Keratinocyte (primary cell): ENCODE results near the gene ANKRD37. TPM values are rescaled to one million over a fixed set of nuclear protein-coding genes. Genes with fewer than 3 reads are reported as not detected.

Source experiments
- DNase-seq: peaks from one replicate; pipeline ENCODE4 v3.0.0-alpha.2; 2011; ENCODE audit warnings: low read depth, missing footprints, low spot score
- FAIRE-seq: peaks from 2 replicates; lab custom pipeline; 2011; peaks lifted over from hg19 to GRCh38; lab: Jason Lieb, UNC
- H2AFZ ChIP-seq: 2 replicates; pipeline ENCODE4 v1.6.0; 2012; ENCODE audit warnings: low read length, control low read depth, inconsistent platforms; ENCODE audit not compliant: control insufficient read depth
- H3K27ac ChIP-seq: 2 replicates; pipeline ENCODE4 v1.5.1; 2011; ENCODE audit warnings: low read length; ENCODE audit not compliant: control insufficient read depth, insufficient read depth
- H3K27me3 ChIP-seq: 3 replicates; pipeline ENCODE4 v1.6.0; 2011; ENCODE audit warnings: low read length; ENCODE audit not compliant: control insufficient read depth, insufficient read depth; ENCODE audit errors: extremely low read depth
- H3K36me3 ChIP-seq, 2 experiments: 2 replicates in 1 of 2; 3 replicates in 1 of 2; pipeline ENCODE4 v1.5.1; 2011; ENCODE audit warnings: low read length in 2 of 2, mild to moderate bottlenecking in 1 of 2; ENCODE audit not compliant: control insufficient read depth in 2 of 2, insufficient read depth in 2 of 2; ENCODE audit errors: extremely low read depth in 1 of 2
- H3K4me1 ChIP-seq: 3 replicates; pipeline ENCODE4 v1.5.1; 2011; ENCODE audit warnings: low read length; ENCODE audit not compliant: control insufficient read depth, insufficient read depth; ENCODE audit errors: extremely low read depth
- H3K4me2 ChIP-seq: 3 replicates; pipeline ENCODE4 v1.6.0; 2011; ENCODE audit warnings: low read depth, low read length; ENCODE audit not compliant: control insufficient read depth, insufficient read depth; ENCODE audit errors: extremely low read depth
- H3K4me3 ChIP-seq, 3 experiments: fragments of 200-600 bp in 1 of 3; sonication (generic) in 1 of 3; 2 replicates in 2 of 3; 3 replicates in 1 of 3; pipeline ENCODE4 v1.5.1; 2011 to 2016; ENCODE audit warnings: low read length in 3 of 3, mild to moderate bottlenecking in 3 of 3, control low read depth in 2 of 3, inconsistent platforms in 1 of 3, low read depth in 1 of 3, mixed read lengths in 1 of 3, mixed run types in 1 of 3, moderate library complexity in 1 of 3; ENCODE audit not compliant: control insufficient read depth in 2 of 3, insufficient read depth in 2 of 3; ENCODE audit errors: extremely low read depth in 1 of 3
- H3K79me2 ChIP-seq: 2 replicates; pipeline ENCODE4 v1.6.0; 2012; ENCODE audit warnings: low read length; ENCODE audit not compliant: control insufficient read depth, insufficient read depth
- H3K9ac ChIP-seq: 3 replicates; pipeline ENCODE4 v1.6.0; 2011; ENCODE audit warnings: low read length; ENCODE audit not compliant: control insufficient read depth, insufficient read depth; ENCODE audit errors: extremely low read depth
- H3K9me1 ChIP-seq: 3 replicates; pipeline ENCODE4 v1.6.0; 2011; ENCODE audit warnings: low read length; ENCODE audit not compliant: control insufficient read depth, insufficient read depth; ENCODE audit errors: extremely low read depth
- H3K9me3 ChIP-seq: 2 replicates; pipeline ENCODE4 v1.5.1; 2012; ENCODE audit warnings: low read depth, low read length; ENCODE audit not compliant: control insufficient read depth
- H4K20me1 ChIP-seq: 3 replicates; pipeline ENCODE4 v1.6.0; 2011; ENCODE audit warnings: low read length; ENCODE audit not compliant: control insufficient read depth, insufficient read depth; ENCODE audit errors: extremely low read depth
- EZH2 ChIP-seq: IDR thresholded peaks from one replicate; pipeline ENCODE4 v1.6.1; 2012; ENCODE audit warnings: inconsistent platforms, mild to moderate bottlenecking, low read length, moderate library complexity
- dilution Hi-C: fragments of 300-500 bp; cut with MboI; formaldehyde crosslinking; loops from one replicate; pipeline ENCODE4 v1.7.0; 2020; ENCODE audit warnings: low sequenced_read_pairs; ENCODE audit not compliant: extremely low pct_ligation_motif_present
- polyA plus RNA-seq, 5 experiments: library from polyadenylated mRNA; depleted of rRNA in 3 of 5; stranded (reverse) in 3 of 5; stranded (forward) in 1 of 5; unstranded in 1 of 5; fragments of >200 nt; gene quantifications; 1 replicate in 1 of 5; 2 replicates in 3 of 5; 3 replicates in 1 of 5; pipeline versions ENCODE4 v1.2.1 to v1.2.3, GENCODE V29; 2011 to 2012; ENCODE audit warnings: missing spikeins in 2 of 5, low read depth in 1 of 5, low replicate concordance in 1 of 5
- TF ChIP-seq, protein P1 (sequence below), 3 experiments: IDR thresholded peaks in 1 of 3; conservative IDR thresholded peaks in 1 of 3; optimal IDR thresholded peaks in 1 of 3; 2 replicates in 2 of 3; 3 replicates in 1 of 3; pipeline versions ENCODE3 to v1.5.1; 2011; ENCODE audit warnings: low read length in 3 of 3, mild to moderate bottlenecking in 3 of 3, moderate library complexity in 2 of 3, control low read depth in 1 of 3, inconsistent platforms in 1 of 3; ENCODE audit not compliant: insufficient read depth in 2 of 3; ENCODE audit errors: extremely low read depth in 1 of 3

ANKRD37 gene
- polyA plus RNA-seq, 1 donor (not counting 4 experiments of a cell fraction or from before 2014, with no cell fraction given) = 8.0 TPM

DNA sequence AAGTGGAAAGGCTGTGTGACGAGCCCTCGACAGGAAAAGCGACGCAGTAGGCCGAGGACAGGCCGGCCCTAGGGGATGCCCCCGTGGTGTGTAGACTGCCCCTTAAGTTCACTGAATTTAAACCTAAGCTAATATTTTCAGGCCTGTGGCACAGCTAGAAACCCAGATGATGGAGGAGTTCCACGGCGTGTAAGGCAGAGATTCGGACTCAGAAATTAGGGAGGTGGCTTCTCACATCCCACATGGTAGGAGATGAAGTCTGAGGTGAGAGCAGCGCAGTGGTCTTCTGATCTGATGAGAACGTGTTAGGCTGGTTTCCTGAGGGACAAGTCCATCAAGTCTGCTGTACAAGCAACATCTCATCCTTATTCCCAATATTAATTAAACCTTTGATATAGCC lies 8.7 kb upstream of the ANKRD37 start:
- no peak for DNase-seq
- H3K4me1 ChIP-seq = peaks cover 11% of the 10 kb centered on the region
- no peaks in the 10 kb centered on the region for H3K79me2 ChIP-seq
- no peaks in the 10 kb centered on the region for H3K36me3 ChIP-seq
- dilution Hi-C loops = no loop called here
- no peaks in the 10 kb centered on the region for H3K9me3 ChIP-seq
- no peak overlapping the region for H3K4me3 ChIP-seq
- H3K9ac ChIP-seq = no peak overlapping the region
- H3K27ac ChIP-seq = no peak overlapping the region
- H3K9me1 ChIP-seq = no peaks in the 10 kb centered on the region
- no peaks in the 10 kb centered on the region for H3K27me3 ChIP-seq
- no peak for FAIRE-seq
- H4K20me1 ChIP-seq = no peaks in the 10 kb centered on the region
- TF ChIP-seq, protein P1, sequence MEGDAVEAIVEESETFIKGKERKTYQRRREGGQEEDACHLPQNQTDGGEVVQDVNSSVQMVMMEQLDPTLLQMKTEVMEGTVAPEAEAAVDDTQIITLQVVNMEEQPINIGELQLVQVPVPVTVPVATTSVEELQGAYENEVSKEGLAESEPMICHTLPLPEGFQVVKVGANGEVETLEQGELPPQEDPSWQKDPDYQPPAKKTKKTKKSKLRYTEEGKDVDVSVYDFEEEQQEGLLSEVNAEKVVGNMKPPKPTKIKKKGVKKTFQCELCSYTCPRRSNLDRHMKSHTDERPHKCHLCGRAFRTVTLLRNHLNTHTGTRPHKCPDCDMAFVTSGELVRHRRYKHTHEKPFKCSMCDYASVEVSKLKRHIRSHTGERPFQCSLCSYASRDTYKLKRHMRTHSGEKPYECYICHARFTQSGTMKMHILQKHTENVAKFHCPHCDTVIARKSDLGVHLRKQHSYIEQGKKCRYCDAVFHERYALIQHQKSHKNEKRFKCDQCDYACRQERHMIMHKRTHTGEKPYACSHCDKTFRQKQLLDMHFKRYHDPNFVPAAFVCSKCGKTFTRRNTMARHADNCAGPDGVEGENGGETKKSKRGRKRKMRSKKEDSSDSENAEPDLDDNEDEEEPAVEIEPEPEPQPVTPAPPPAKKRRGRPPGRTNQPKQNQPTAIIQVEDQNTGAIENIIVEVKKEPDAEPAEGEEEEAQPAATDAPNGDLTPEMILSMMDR (optimal IDR thresholded peaks at IDR 0.05 in 1 of 3, IDR thresholded peaks at IDR 0.05 in 1 of 3, conservative IDR thresholded peaks at IDR 0.05 in 1 of 3; ENCODE audit: extremely low read depth in 1 of 3, insufficient read depth in 2 of 3, low read length in 3 of 3) = no peak
- no peak for TF ChIP-seq EZH2
- H3K4me2 ChIP-seq = no peak overlapping the region
- no peak overlapping the region for H2AFZ ChIP-seq

GRCh38 chr4:185390941-185391340 lies 5.7 kb upstream of the ANKRD37 start:
- no peak for FAIRE-seq

More at GRCh38 chr4:185390941-185391340, 5.7 kb upstream of the ANKRD37 start:
- Histone ChIP-seq H4K20me1 (no peaks in the 10 kb centered on the region), H3K4me2 (no peak overlapping the region), H3K4me1 (peaks cover 11% of the 10 kb centered on the region), H3K9me1 (no peaks in the 10 kb centered on the region), H3K27ac (no peak overlapping the region), H3K9ac (no peak overlapping the region), H3K79me2 (no peaks in the 10 kb centered on the region), H3K9me3 (no peaks in the 10 kb centered on the region), H3K4me3 (no peak overlapping the region), H3K36me3 (no peaks in the 10 kb centered on the region), H2AFZ (no peak overlapping the region), H3K27me3 (no peaks in the 10 kb centered on the region)
- no peak for DNase-seq
- dilution Hi-C loops = no loop called here
- TF ChIP-seq, protein P1 (optimal IDR thresholded peaks at IDR 0.05 in 1 of 3, IDR thresholded peaks at IDR 0.05 in 1 of 3, conservative IDR thresholded peaks at IDR 0.05 in 1 of 3; ENCODE audit: extremely low read depth in 1 of 3, insufficient read depth in 2 of 3, low read length in 3 of 3) = no peak
- TF ChIP-seq EZH2 = no peak
